ENCODE results near the gene LMTK2. TPM values are rescaled to one million over a fixed set of nuclear protein-coding genes. Genes with fewer than 3 reads are reported as not detected.

The LMTK2 gene
- total RNA-seq (2014; rRNA removed; shearing (Covaris generic)), result 9.1 and 9.9 TPM in 2 replicates

DNA sequence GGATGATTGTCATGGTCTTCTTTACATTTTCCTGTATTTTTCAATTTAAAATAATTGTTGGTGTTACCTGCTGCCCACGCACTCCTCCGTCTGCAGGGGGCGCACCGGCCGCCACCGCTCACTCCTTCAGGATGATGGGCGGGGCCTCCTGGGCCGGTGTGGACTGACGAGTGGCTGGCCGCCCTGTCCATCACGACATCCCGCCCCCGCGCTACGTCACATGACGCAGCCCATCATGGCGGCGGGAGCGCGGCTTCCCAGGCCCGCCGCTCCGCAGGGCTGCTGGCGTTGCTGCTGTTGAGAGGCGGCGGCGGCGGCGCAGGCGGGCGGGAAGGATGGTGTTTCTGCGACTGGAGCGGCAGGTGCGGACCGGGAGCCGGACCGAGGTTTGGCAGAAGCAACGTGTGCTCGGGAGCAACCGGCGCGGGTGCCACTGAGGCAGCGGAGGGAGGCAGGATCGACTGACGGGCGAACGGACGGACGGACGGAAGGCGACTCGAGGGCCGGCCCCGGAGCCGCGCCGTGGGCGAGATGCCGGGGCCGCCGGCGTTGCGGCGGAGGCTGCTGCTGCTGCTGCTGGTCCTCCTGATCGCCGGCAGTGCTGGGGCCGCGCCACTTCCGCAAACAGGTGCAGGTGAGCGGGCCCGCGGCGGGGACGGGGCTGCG is at the start of gene LMTK2:
LMTK2 (plus strand) TSS at position 216 of the 666 bp plus-strand sequence; CDS start at position 532, 316 bp downstream.

DNA sequence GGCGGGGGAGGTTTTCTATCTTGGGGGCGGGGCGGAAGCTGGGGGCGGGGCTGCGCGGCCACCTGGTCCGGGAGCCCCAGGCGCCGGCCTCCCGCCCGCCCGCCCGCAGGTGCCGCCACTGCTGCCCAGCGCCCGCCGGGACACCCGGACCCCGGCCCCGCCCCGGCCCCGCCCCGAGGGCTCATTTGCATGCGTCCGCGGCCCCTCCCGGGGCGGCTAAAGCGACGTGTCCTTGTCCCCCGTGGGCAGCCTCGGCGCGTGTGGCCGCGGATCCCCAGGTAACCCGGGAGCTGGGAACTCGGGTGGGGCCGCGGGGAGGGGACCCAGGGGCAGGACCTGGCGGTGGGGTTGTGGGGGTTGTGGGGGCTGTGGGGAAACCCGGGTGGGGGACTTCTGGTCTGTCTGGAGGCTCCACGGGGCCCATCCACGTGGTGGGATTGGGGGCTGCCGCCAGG is 104.6 kb downstream of the LMTK2 start, which contains the start of gene BHLHA15:
BHLHA15 (plus strand) TSS at position 219 of the 455 bp plus-strand sequence. CDS start 871 bp downstream, outside the sequence.

DNA sequence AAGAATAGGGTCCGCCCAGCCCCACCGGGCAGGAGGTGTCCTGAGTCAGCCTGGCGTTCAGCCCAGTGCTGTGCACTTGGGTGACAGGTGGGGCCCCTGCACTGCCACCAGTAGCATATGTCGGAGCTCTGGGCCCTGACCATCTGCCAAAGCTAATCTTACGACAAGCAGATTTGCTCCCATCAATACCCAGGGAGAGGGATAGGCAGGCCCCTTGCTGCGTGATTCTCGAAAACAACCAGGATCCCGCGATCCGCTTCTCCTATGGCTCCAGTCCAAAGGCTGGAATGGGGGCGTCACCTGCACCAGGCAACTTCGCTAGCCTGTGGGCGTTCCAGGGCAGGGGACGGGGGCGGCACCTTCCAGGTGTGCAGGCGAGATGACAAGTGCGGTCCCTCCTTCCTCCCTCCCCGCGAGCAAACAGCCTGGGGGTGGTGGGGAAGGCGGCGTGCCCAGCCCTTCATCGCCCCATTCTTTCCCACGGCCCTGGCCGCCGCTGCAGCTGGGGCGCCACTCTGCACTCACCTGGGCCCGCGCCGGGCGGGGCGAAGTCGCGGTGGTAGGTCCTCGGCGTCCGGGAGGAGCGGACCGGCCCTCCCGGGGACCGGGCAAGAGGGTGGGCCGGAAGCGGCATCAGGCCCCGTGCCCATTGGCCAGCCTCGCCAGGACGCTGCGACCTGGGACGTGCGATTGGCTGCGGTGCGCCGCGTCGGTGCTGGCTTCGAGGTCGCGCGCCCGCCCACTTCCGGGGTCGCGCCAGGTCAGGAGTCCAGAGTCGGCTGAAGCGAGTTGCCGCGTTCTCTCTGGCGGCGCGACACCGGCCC is 145.2 kb downstream of the LMTK2 start, which contains the start of gene TECPR1:
TECPR1 (minus strand) TSS at position 632 of the 824 bp plus-strand sequence. CDS start 6,086 bp downstream, outside the sequence.

Other genes starting within 250 kb of the LMTK2 start
- gene ASNS, start 234.5 kb upstream of the LMTK2 start, total RNA-seq (2014; rRNA removed; shearing (Covaris generic)), result 169 and 180 TPM in 2 replicates
- gene OCM2, start 116.7 kb upstream of the LMTK2 start, total RNA-seq (2014; rRNA removed; shearing (Covaris generic)), result not detected in 2 replicates
- 0.61 and 0.64 TPM in 2 replicates for gene BHLHA15, start 104.6 kb downstream of the LMTK2 start, total RNA-seq (2014; rRNA removed; shearing (Covaris generic))
- 14.0 and 18.3 TPM in 2 replicates for gene TECPR1, start 145.4 kb downstream of the LMTK2 start, total RNA-seq (2014; rRNA removed; shearing (Covaris generic))
- gene BRI3, start 174.8 kb downstream of the LMTK2 start, total RNA-seq (2014; rRNA removed; shearing (Covaris generic)), result 36.4 and 39.0 TPM in 2 replicates

All from A375 (cell line).